ENCODE results near the gene PLXNB2. TPM values are rescaled to one million over a fixed set of nuclear protein-coding genes. Genes with fewer than 3 reads are reported as not detected.

The PLXNB2 gene
- total RNA-seq, 1 experiment from 2014 or later, result 236 TPM

DNA sequence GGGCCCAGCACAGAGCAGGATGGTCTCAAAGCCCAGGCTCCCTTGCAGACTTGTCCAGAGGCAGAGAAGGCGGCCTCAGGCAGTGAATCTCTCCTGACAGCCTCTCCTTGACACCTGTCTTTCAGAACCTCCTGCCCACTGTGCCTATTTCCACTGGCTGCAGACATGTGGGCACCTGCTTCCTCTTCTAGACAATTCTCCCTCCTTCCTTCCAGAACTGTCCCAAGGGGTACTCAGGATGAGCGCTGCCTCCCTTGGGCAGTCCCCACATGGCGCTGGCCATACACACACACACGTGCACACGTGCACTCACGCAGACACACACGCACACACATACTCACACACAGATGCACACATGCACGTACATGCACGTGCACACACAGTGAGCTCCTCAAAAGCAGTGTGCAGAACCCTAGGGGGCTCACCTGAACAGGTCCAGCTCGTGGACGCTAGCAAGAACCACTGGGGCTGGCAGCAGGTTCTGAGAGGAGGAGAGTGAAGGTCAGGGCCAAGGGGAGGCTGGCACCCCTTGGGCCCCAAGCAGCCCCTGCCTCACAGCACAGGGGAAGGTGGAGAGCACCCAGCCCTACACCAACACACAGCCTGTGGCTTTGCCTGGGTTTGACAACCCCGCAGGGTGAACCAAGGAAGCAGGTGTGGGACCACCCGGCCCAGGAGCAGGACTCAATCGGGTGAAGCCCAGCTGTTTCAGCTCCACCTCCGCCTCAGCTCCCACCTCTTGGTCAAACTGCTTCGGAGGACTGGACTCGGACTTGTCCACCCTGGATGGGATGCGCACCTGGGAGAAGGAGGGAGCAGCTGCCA lies 8.1 kb upstream of the PLXNB2 start:
- Histone ChIP-seq H3K4me1 (ENCODE audit: control insufficient read depth in 1 of 2, insufficient read depth in 2 of 2, low read length in 2 of 2) (peaks cover 0 to 17% of the 10 kb centered on the region in 2 experiments; a peak in 2 of 4 replicates), H3K79me2 (ENCODE audit: insufficient read depth, low read length) (no peaks in the 10 kb centered on the region), H3K27me3 (ENCODE audit: insufficient read depth, low read length) (no peaks in the 10 kb centered on the region), H3K9me3 (ENCODE audit: control insufficient read depth in 1 of 2, insufficient read depth in 1 of 2, low read depth in 1 of 2, low read length in 2 of 2) (no peaks in the 10 kb centered on the region), H2AFZ (ENCODE audit: low read depth, low read length, poor library complexity, severe bottlenecking) (no peak overlapping the region), H4K20me1 (ENCODE audit: insufficient read depth) (no peaks in the 10 kb centered on the region), H3K9me2 (ENCODE audit: insufficient read depth) (no peaks in the 10 kb centered on the region), H3K9ac (ENCODE audit: low read length) (no peak overlapping the region), H3K27ac (ENCODE audit: low read depth, low read length) (no peak overlapping the region), H3K36me3 (ENCODE audit: control insufficient read depth in 1 of 2, insufficient read depth in 2 of 2, low read length in 2 of 2) (no peaks in the 10 kb centered on the region), H3K4me2 (ENCODE audit: low read length) (no peak overlapping the region), H3K4me3 (replicated peaks in 1 of 2; ENCODE audit: low read depth in 1 of 2, low read length in 2 of 2) (no peak overlapping the region)
- DNase-seq (ENCODE audit: low read depth, low spot score) (no peak), ATAC-seq (no peak)
- POLR2A ChIA-PET, result interaction anchor here (1.3 kb wide), 1 partner anchor 9 kb away, joined by 3 read pairs; no protein-coding TSS in a partner anchor
- RAD21 ChIA-PET (ENCODE audit: low non-redundant PET in 1 of 2, low total read pairs in 2 of 2, uncharacterized antibody in 2 of 2, unreplicated experiment in 2 of 2), result no interaction called here
- intact Hi-C loops (cut with micrococcal nuclease), result no loop called here
- BruUV-seq (replicated peaks), result no TSS peak
- TF ChIP-seq, protein P1, sequence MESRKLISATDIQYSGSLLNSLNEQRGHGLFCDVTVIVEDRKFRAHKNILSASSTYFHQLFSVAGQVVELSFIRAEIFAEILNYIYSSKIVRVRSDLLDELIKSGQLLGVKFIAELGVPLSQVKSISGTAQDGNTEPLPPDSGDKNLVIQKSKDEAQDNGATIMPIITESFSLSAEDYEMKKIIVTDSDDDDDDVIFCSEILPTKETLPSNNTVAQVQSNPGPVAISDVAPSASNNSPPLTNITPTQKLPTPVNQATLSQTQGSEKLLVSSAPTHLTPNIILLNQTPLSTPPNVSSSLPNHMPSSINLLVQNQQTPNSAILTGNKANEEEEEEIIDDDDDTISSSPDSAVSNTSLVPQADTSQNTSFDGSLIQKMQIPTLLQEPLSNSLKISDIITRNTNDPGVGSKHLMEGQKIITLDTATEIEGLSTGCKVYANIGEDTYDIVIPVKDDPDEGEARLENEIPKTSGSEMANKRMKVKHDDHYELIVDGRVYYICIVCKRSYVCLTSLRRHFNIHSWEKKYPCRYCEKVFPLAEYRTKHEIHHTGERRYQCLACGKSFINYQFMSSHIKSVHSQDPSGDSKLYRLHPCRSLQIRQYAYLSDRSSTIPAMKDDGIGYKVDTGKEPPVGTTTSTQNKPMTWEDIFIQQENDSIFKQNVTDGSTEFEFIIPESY (IDR thresholded peaks at IDR 0.05; ENCODE audit: extremely low read depth, insufficient replicate concordance, low read length), result no peak
- TF ChIP-seq RAD21 (IDR thresholded peaks at IDR 0.05; ENCODE audit: low read depth) (no peak), SIN3A (IDR thresholded peaks at IDR 0.05; ENCODE audit: low read depth) (no peak), CBX3 (IDR thresholded peaks at IDR 0.05; ENCODE audit: low read depth) (no peak), TCF7L2 (IDR thresholded peaks at IDR 0.05; ENCODE audit: borderline replicate concordance, extremely low read depth, insufficient read depth, insufficient read length) (no peak), CEBPB (IDR thresholded peaks at IDR 0.05; ENCODE audit: low read depth) (no peak), POLR2A (IDR thresholded peaks at IDR 0.05; ENCODE audit: borderline replicate concordance, extremely low read depth, insufficient read depth, insufficient read length) (no peak), ELF1 (IDR thresholded peaks at IDR 0.05; ENCODE audit: borderline replicate concordance, low read depth) (no peak), FOSL1 (IDR thresholded peaks at IDR 0.05; ENCODE audit: low read depth) (no peak), SP1 (IDR thresholded peaks at IDR 0.05; ENCODE audit: low read depth) (no peak), SRF (IDR thresholded peaks at IDR 0.05; ENCODE audit: low read depth) (no peak), EZH2 (IDR thresholded peaks at IDR 0.05) (no peak), JUND (IDR thresholded peaks at IDR 0.05) (no peak), EZH2phosphoT487 (IDR thresholded peaks at IDR 0.05; ENCODE audit: borderline replicate concordance) (no peak), EGR1 (IDR thresholded peaks at IDR 0.05; ENCODE audit: low read depth) (no peak), MAX (IDR thresholded peaks at IDR 0.05) (no peak), YY1 (IDR thresholded peaks at IDR 0.05; ENCODE audit: extremely low read depth, insufficient replicate concordance, low read depth, low read length) (no peak), REST (IDR thresholded peaks at IDR 0.05; ENCODE audit: low read depth) (no peak), ZFX (IDR thresholded peaks at IDR 0.05) (no peak)
- TF ChIP-seq, protein P2, sequence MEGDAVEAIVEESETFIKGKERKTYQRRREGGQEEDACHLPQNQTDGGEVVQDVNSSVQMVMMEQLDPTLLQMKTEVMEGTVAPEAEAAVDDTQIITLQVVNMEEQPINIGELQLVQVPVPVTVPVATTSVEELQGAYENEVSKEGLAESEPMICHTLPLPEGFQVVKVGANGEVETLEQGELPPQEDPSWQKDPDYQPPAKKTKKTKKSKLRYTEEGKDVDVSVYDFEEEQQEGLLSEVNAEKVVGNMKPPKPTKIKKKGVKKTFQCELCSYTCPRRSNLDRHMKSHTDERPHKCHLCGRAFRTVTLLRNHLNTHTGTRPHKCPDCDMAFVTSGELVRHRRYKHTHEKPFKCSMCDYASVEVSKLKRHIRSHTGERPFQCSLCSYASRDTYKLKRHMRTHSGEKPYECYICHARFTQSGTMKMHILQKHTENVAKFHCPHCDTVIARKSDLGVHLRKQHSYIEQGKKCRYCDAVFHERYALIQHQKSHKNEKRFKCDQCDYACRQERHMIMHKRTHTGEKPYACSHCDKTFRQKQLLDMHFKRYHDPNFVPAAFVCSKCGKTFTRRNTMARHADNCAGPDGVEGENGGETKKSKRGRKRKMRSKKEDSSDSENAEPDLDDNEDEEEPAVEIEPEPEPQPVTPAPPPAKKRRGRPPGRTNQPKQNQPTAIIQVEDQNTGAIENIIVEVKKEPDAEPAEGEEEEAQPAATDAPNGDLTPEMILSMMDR (IDR thresholded peaks at IDR 0.05 in 2 of 3, conservative IDR thresholded peaks at IDR 0.05 in 1 of 3; ENCODE audit: borderline replicate concordance in 1 of 3, insufficient read depth in 1 of 3, low read depth in 2 of 3, low read length in 2 of 3), result no peak
- CTCF ChIA-PET, result no interaction called here
